ENCODE measurements around the gene TTYH3.

GRCh38 chr7:2650451-2650850 is 18.7 kb downstream of the TTYH3 start:
- TF ChIP-seq, protein P1, sequence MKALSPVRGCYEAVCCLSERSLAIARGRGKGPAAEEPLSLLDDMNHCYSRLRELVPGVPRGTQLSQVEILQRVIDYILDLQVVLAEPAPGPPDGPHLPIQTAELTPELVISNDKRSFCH (CRISPR knock-in tag; IDR thresholded peaks at IDR 0.05): no peak
- TF ChIP-seq, protein P1 (tag; IDR thresholded peaks at IDR 0.05): no peak
- TF ChIP-seq ELK1 (CRISPR knock-in tag; IDR thresholded peaks at IDR 0.05) (no peak), CREB3 (tag; conservative IDR thresholded peaks at IDR 0.05; ENCODE audit: low read depth) (no peak), CC2D1A (IDR thresholded peaks at IDR 0.05) (no peak), ZKSCAN8 (CRISPR knock-in tag; IDR thresholded peaks at IDR 0.05) (no peak), CHD2 (IDR thresholded peaks at IDR 0.05; ENCODE audit: low read depth, low read length) (no peak), BDP1 (IDR thresholded peaks at IDR 0.05; ENCODE audit: insufficient read depth, insufficient read length) (no peak), SMC3 (conservative IDR thresholded peaks at IDR 0.05; ENCODE audit: insufficient read depth, low read depth, low read length) (no peak), ZNF282 (CRISPR knock-in tag; IDR thresholded peaks at IDR 0.05) (no peak), RAD21 (CRISPR knock-in tag; conservative IDR thresholded peaks at IDR 0.05 in 1 of 2, IDR thresholded peaks at IDR 0.05 in 1 of 2) (no peak), EGR1 (conservative IDR thresholded peaks at IDR 0.05) (no peak)
- TF ChIP-seq, protein P2, sequence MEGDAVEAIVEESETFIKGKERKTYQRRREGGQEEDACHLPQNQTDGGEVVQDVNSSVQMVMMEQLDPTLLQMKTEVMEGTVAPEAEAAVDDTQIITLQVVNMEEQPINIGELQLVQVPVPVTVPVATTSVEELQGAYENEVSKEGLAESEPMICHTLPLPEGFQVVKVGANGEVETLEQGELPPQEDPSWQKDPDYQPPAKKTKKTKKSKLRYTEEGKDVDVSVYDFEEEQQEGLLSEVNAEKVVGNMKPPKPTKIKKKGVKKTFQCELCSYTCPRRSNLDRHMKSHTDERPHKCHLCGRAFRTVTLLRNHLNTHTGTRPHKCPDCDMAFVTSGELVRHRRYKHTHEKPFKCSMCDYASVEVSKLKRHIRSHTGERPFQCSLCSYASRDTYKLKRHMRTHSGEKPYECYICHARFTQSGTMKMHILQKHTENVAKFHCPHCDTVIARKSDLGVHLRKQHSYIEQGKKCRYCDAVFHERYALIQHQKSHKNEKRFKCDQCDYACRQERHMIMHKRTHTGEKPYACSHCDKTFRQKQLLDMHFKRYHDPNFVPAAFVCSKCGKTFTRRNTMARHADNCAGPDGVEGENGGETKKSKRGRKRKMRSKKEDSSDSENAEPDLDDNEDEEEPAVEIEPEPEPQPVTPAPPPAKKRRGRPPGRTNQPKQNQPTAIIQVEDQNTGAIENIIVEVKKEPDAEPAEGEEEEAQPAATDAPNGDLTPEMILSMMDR (IDR thresholded peaks at IDR 0.05 in 2 of 3, conservative IDR thresholded peaks at IDR 0.05 in 1 of 3; ENCODE audit: insufficient read depth in 2 of 3, low read depth in 1 of 3, low read length in 3 of 3): no peak
- TF ChIP-seq, protein P3, sequence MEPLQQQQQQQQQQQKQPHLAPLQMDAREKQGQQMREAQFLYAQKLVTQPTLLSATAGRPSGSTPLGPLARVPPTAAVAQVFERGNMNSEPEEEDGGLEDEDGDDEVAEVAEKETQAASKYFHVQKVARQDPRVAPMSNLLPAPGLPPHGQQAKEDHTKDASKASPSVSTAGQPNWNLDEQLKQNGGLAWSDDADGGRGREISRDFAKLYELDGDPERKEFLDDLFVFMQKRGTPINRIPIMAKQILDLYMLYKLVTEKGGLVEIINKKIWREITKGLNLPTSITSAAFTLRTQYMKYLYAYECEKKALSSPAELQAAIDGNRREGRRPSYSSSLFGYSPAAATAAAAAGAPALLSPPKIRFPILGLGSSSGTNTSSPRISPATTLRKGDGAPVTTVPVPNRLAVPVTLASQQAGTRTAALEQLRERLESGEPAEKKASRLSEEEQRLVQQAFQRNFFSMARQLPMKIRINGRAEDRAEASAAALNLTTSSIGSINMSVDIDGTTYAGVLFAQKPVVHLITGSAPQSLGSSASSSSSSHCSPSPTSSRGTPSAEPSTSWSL (CRISPR knock-in tag; IDR thresholded peaks at IDR 0.05; ENCODE audit: borderline replicate concordance): no peak
- TF ChIP-seq, protein P4, sequence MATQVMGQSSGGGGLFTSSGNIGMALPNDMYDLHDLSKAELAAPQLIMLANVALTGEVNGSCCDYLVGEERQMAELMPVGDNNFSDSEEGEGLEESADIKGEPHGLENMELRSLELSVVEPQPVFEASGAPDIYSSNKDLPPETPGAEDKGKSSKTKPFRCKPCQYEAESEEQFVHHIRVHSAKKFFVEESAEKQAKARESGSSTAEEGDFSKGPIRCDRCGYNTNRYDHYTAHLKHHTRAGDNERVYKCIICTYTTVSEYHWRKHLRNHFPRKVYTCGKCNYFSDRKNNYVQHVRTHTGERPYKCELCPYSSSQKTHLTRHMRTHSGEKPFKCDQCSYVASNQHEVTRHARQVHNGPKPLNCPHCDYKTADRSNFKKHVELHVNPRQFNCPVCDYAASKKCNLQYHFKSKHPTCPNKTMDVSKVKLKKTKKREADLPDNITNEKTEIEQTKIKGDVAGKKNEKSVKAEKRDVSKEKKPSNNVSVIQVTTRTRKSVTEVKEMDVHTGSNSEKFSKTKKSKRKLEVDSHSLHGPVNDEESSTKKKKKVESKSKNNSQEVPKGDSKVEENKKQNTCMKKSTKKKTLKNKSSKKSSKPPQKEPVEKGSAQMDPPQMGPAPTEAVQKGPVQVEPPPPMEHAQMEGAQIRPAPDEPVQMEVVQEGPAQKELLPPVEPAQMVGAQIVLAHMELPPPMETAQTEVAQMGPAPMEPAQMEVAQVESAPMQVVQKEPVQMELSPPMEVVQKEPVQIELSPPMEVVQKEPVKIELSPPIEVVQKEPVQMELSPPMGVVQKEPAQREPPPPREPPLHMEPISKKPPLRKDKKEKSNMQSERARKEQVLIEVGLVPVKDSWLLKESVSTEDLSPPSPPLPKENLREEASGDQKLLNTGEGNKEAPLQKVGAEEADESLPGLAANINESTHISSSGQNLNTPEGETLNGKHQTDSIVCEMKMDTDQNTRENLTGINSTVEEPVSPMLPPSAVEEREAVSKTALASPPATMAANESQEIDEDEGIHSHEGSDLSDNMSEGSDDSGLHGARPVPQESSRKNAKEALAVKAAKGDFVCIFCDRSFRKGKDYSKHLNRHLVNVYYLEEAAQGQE (IDR thresholded peaks at IDR 0.05; ENCODE audit: borderline replicate concordance): no peak
- TF ChIP-seq, protein P4 (CRISPR knock-in tag; IDR thresholded peaks at IDR 0.05; ENCODE audit: low read depth): no peak
